ENCODE measurements around the gene HACE1. TPM values are rescaled to one million over a fixed set of nuclear protein-coding genes. Genes with fewer than 3 reads are reported as not detected.

HACE1 gene
- total RNA-seq, 2 experiments from 2014 or later: 15.6 to 22.0 TPM

DNA sequence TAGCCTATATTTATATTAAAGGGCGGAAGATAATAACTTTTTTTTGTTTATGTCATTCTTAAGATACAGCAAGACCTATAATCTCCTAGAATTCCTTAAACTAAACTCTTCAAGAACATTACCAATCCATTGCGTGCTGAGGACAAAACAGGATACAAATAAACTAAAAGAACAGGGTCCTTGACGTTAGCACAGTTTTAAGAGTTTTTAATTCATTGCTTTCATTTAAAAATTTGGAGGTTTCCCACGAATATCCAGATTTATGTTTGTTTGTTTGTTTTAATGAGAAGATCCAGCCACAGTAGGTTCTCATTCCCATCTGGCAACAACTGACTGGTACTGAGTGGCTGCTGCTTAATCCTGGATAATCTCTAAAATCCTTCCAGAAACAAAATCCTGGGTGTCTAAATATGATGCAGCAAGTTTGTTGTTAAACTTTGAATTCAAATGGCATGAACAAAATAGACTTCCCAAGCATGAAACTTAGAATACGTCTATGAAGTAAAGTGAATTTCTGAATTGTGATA, 153.7 kb downstream of the HACE1 start:
- Mint-ChIP-seq H3K36me3 (peaks cover 6% of the 10 kb centered on the region), H3K27me3 (no peaks in the 10 kb centered on the region), H3K4me3 (no peak overlapping the region), H3K27ac (no peak overlapping the region), H3K9me3 (ENCODE audit: low read depth) (no peaks in the 10 kb centered on the region), H3K4me1 (peaks cover 18% of the 10 kb centered on the region)
- no peak for DNase-seq
- no peak for ATAC-seq
- CTCF ChIA-PET: no interaction called here

DNA sequence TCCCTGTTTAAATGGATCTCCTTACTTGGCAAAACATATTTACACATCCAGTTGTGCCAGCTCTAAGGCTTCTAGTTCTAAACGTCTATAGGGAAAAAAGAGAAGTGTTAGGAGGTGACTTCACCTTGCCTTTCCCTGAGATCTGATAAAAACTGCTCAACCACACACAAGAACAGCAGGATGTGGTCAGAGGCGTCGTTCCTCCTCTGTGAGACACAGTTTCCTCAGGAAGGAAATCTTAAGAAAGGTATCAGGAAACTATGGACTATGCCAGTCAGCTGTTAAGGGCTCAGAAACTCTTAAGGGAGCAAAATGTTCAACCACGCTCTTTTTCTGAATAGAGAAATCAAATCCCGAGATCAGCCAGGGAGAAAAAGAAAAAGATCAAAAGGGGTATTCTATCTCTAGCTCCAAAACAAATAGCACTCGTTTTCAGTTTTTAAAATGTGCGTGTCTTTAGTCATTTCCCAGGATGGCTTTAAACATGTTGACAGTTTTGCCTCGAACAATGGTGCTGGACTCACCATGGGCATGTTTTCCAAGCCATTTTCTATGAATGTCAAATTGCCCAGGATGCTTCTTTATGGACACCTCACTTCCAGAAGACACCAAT, 154.5 kb downstream of the HACE1 start:
- peak; percentile 86 for ATAC-seq
- CTCF ChIA-PET: interaction anchor here (0.8 kb wide), 1 partner anchor 9 kb away, joined by 3 read pairs; no protein-coding TSS in a partner anchor
- peak; percentile 71 for DNase-seq
- H3K4me1 Mint-ChIP-seq: peaks cover 18% of the 10 kb centered on the region
- H3K4me3 Mint-ChIP-seq: no peak overlapping the region
- H3K36me3 Mint-ChIP-seq: peaks cover 6% of the 10 kb centered on the region
- peak overlapping the region; percentile 27 for H3K27ac Mint-ChIP-seq
- no peaks in the 10 kb centered on the region for H3K27me3 Mint-ChIP-seq
- H3K9me3 Mint-ChIP-seq (ENCODE audit: low read depth): no peaks in the 10 kb centered on the region

DNA sequence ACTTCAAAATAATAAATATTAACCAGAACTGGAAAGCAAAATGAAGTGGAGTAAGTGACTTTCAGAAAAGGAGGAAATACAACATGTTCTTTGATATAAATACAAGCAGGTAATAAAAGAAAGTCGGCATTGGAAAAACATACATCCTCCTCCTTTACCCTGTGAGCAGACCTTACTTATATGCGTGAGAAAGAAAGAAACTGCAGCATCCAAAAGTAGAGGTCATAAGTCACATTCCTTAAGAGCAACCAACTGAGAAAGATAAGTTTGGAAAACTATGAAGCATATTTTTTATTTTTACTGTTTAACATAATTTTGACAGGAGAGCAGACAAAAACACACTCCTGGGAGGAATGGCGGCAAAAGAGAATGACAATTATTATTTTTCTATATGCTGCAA, 155.5 kb downstream of the HACE1 start:
- no peak overlapping the region for H3K4me3 Mint-ChIP-seq
- no peaks in the 10 kb centered on the region for H3K9me3 Mint-ChIP-seq (ENCODE audit: low read depth)
- CTCF ChIA-PET: no interaction called here
- H3K27ac Mint-ChIP-seq: no peak overlapping the region
- DNase-seq: no peak
- peaks cover 18% of the 10 kb centered on the region for H3K4me1 Mint-ChIP-seq
- ATAC-seq: no peak
- no peaks in the 10 kb centered on the region for H3K27me3 Mint-ChIP-seq
- H3K36me3 Mint-ChIP-seq: peaks cover 6% of the 10 kb centered on the region

DNA sequence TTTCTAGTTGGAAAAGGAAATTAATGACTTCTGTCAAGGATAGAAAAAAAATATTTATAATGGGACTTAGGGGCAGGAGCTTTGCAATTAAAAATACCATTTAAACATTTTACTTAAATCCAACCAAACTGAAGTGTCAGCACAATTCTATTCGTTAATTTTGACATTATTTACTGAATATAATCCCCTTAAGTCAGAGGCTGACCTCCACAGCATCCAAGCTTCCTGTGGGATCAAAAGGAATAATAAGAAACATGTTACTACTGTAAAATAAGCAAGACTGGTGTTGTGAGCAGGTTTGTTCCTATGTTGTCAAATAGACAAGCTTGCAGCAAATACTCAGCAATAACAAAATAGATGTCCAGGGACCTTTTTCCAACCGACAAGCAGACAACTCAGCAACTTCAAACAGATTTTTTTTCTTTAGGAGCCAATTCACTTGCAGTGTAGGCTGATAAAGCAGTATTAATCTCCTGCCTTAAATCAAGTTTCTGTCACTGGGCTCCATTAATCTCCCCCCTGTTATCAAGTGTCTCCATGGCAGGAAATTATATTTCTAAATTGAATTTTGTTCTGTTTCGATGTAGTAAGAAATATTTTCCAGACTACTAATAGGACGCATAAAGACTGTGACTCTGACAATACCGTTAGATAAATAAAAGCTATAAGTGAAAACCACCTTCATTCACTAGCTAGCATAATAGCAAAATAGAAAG, 157.4 kb downstream of the HACE1 start:
- Mint-ChIP-seq H3K4me1 (peaks cover 18% of the 10 kb centered on the region), H3K4me3 (no peak overlapping the region), H3K27ac (no peak overlapping the region), H3K27me3 (no peaks in the 10 kb centered on the region), H3K9me3 (ENCODE audit: low read depth) (no peaks in the 10 kb centered on the region), H3K36me3 (peaks cover 3% of the 10 kb centered on the region)
- DNase-seq: no peak
- CTCF ChIA-PET: interaction anchor here (0.8 to 1.0 kb wide), 2 partner anchors 10 to 13 kb away, joined by 3 read pairs; no protein-coding TSS in a partner anchor
- ATAC-seq: no peak

DNA sequence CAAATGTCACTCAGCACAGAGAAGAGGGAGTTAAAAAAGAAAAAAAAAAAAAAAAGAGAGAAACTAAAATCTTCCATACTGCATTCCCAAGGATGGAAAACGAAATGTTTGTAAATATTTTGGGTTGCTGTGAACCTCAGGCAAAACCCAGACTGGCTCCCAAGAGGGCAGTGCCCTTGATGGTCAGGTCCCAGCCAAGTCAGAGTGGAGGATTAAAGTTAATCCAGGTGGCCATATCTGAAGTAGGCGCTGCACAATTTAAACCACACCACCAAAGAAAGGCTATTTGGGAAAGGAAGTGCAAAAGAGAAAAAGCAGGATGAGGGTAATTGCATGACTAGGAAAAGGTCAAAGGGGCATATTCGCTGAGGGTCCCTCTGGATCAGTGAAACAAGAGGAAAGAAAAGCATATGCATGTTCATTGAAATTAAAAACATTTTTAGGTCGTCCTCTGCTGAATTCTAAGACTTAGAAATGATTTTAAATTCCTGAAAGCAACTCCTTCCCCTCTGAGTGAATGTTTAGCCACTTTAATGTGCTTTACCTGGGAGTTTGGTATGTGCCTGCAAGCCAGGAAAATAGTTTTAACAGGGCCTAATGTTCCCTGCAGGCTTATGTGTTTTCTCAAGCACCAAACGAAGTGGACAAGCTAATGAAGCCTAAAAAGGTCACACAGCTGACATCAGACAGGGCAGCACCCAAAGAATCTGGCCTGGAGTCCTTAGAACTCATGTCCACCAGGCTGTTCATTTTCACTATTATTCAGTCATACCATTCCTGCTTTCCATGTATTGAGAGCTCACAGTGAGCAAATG, 159.1 kb downstream of the HACE1 start:
- CTCF ChIA-PET: interaction anchor here (0.6 kb wide), 1 partner anchor 1834 kb away, joined by 3 read pairs; no protein-coding TSS in a partner anchor
- H3K36me3 Mint-ChIP-seq: peaks cover 2% of the 10 kb centered on the region
- no peak overlapping the region for H3K4me3 Mint-ChIP-seq
- H3K27me3 Mint-ChIP-seq: no peaks in the 10 kb centered on the region
- DNase-seq (no peak), ATAC-seq (no peak)
- no peak overlapping the region for H3K27ac Mint-ChIP-seq
- H3K4me1 Mint-ChIP-seq: peaks cover 16% of the 10 kb centered on the region
- no peaks in the 10 kb centered on the region for H3K9me3 Mint-ChIP-seq (ENCODE audit: low read depth)

DNA sequence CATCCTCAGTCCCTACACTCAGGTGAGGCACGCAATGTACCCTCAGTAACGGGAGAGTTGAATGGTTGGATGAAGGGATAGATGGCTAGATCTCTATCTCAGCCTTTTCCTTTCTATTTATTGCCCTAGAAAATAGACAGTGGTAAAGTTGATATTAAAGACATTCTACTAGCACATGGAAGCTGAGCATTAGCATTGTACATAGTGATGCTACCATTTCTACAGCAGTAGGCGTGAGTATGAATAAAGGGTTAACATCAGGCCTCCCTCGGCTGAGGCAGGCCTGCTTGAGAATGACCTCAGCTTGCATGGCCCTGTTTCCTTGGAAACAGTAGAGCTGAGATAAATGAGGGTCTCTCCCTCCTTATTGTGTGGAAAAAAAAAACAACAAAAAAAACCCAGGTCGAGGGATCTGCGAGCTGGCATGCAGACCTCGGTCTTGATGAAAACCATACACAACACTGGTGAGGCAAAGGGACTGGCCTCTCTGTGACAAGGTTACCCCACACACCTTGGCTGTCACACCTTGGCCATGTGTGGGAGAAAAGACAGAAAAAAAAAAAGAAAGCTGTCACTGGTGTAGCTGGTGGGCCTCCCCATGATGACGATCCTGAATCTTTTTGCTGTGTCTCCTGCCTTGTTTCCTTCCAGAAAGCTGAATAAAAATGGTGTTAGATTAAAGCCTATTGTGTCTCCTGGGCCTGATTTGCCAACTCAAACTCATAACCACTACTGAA, 160.0 kb downstream of the HACE1 start:
- DNase-seq (no peak), ATAC-seq (no peak)
- Mint-ChIP-seq H3K27ac (no peak overlapping the region), H3K4me1 (peaks cover 8% of the 10 kb centered on the region), H3K4me3 (no peak overlapping the region), H3K27me3 (no peaks in the 10 kb centered on the region), H3K9me3 (ENCODE audit: low read depth) (no peaks in the 10 kb centered on the region), H3K36me3 (peaks cover 1% of the 10 kb centered on the region)
- CTCF ChIA-PET: interaction anchor here (0.6 kb wide), 1 partner anchor 1835 kb away, joined by 3 read pairs; no protein-coding TSS in a partner anchor

DNA sequence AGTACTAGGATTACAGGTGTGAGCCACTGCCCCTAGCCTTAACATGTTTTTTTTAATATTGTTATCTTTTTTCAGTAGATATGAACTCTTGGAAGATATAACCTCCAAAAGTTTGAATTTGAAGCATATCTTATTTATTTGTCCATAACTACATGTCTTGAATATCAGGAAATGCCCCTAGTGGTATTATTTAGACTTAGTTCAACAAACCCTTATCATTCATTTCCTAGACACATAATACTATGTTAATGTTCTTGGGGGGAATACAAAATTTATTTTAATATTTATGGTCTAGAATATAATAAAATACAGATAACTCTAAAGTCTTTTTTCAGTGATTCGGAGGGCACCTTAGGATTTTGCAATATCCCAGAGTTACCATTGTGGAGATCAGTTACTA, 160.7 kb downstream of the HACE1 start:
- Mint-ChIP-seq H3K4me3 (no peak overlapping the region), H3K36me3 (no peaks in the 10 kb centered on the region), H3K9me3 (ENCODE audit: low read depth) (no peaks in the 10 kb centered on the region), H3K27ac (no peak overlapping the region), H3K4me1 (no peaks in the 10 kb centered on the region), H3K27me3 (no peaks in the 10 kb centered on the region)
- CTCF ChIA-PET: no interaction called here
- DNase-seq: no peak
- ATAC-seq: no peak

DNA sequence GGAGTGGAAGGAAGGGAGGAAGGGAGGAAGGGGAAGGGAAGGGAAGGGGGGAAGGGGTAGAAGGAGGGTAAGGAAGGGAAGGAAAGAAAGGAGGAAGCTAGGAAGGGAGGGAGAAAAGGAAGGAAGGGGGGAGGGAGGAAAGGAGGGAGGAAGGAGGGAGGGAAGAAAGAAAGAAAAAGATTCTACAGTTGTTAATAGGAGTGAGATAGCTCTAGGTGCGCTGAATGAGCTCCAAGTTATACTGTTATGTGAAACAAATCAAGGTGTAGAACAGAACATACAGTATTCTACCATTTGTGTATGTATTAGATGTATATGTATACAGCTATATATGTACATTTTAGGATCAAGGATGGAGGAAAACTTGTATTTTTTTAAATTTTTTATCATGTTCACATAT, 167.7 kb downstream of the HACE1 start:
- H3K4me3 Mint-ChIP-seq: no peak overlapping the region
- ATAC-seq: no peak
- CTCF ChIA-PET: interaction anchor here (0.6 to 1.6 kb wide), 4 partner anchors 7 to 167 kb away, joined by 3 to 4 read pairs (median 3); no protein-coding TSS in a partner anchor
- no peak for DNase-seq
- H3K27ac Mint-ChIP-seq: no peak overlapping the region
- H3K9me3 Mint-ChIP-seq (ENCODE audit: low read depth): no peaks in the 10 kb centered on the region
- H3K36me3 Mint-ChIP-seq: no peaks in the 10 kb centered on the region
- no peaks in the 10 kb centered on the region for H3K27me3 Mint-ChIP-seq
- H3K4me1 Mint-ChIP-seq: peaks cover 4% of the 10 kb centered on the region

DNA sequence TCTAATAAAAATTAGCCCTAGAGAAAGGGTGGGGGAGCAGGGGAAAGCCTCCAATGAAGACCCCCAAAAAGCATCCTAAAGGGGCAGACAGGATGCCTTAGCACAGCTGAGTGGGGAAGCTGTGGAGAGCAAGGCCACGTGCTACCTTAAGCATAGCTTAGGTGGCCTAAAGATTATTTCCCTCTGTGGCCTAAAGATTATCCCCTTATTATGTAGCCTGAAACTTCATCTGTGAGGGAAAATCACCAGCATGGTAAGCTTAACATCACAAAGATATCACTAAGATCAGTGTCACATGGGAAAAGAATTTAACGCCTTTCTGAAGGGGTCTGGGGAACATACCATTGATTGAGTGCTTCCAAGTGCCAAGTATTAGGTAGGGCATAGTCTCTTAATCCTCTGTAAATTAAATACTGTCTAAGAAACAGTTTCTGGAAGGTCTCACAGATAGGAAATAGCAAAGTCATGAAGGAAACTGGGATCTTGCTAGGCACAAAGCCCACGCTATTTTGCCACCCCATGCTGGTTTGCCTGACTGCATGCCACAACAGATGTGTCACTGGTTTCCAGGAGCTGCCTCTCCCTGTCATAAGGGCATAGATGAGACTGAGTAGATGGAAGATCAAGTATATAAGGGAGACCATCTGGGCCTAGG, 170.0 kb downstream of the HACE1 start:
- H3K27ac Mint-ChIP-seq: no peak overlapping the region
- H3K36me3 Mint-ChIP-seq: no peaks in the 10 kb centered on the region
- H3K4me1 Mint-ChIP-seq: peaks cover 4% of the 10 kb centered on the region
- ATAC-seq (no peak), DNase-seq (no peak)
- no peak overlapping the region for H3K4me3 Mint-ChIP-seq
- no peaks in the 10 kb centered on the region for H3K9me3 Mint-ChIP-seq (ENCODE audit: low read depth)
- no peaks in the 10 kb centered on the region for H3K27me3 Mint-ChIP-seq
- CTCF ChIA-PET: interaction anchor here (1.4 to 1.5 kb wide), 2 partner anchors 12 to 81 kb away, joined by 3 read pairs; no protein-coding TSS in a partner anchor

DNA sequence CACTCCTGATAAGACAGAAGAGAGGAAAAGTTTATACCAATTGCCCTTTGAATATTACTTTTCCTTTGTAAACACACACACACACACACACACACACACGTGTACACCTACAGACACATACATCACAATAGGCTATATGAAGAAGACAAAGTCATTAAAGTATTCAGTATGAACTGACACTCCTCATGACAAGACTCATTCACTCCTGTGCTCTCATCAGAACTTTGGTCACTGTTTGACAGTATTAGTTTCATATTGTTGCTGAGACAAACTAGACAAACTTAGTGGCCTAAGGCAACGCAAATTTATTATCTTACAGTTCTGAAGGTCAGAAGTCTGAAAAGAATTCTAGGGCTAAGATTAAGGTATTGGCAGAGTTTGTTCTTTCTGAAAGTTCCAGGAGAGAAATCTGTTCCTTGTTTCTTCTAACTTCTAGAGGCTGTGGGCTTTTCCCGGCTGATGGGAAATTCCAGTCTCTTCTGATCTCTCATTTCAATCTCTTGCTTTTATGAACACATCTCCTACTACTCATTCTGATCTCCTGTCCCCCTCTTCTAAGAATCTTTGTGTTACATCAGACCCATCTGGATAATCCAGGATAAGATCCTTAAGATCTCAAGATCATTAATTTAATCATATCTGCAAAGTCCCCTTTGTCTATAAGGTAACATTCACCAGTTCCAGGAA, 171.3 kb downstream of the HACE1 start:
- Mint-ChIP-seq H3K9me3 (ENCODE audit: low read depth) (no peaks in the 10 kb centered on the region), H3K36me3 (no peaks in the 10 kb centered on the region), H3K4me1 (peaks cover 7% of the 10 kb centered on the region), H3K27ac (no peak overlapping the region), H3K4me3 (no peak overlapping the region), H3K27me3 (no peaks in the 10 kb centered on the region)
- DNase-seq (no peak), ATAC-seq (no peak)
- CTCF ChIA-PET: interaction anchor here (1.4 kb wide), 1 partner anchor 14 kb away, joined by 3 read pairs; no protein-coding TSS in a partner anchor

DNA sequence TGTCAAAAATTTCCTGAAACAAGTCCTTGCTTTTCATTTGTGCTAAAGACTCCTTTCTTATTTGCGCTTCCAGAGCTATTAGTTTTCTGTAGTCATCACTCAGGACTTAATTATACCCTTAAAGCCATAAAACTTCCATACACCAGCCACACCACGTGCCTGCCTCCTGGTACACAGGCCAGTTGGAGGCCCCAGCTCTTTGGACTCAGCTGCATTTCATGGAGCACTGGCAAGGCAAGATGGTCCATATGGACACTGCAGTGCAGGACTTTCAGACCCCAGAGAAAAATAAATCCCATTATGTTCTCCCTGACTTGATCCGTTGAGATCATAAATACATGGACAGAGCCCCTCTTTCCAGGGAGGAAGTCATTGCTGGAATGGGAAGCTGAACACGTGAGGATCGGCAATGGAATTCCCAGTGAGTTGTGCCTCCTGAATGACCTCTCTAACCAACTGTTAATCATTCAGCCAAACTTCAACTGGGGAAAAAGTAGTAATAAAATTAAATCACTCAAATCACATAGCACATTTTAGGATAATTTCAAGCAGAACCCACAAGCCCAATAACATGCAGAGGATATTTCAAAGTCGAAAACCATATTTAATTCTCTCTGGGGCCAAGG, 173.1 kb downstream of the HACE1 start:
- H3K4me3 Mint-ChIP-seq: no peak overlapping the region
- DNase-seq: no peak
- CTCF ChIA-PET: interaction anchor here (0.9 kb wide), 1 partner anchor 103 kb away, joined by 3 read pairs; no protein-coding TSS in a partner anchor
- ATAC-seq: no peak
- peaks cover 10% of the 10 kb centered on the region for H3K4me1 Mint-ChIP-seq
- no peak overlapping the region for H3K27ac Mint-ChIP-seq
- no peaks in the 10 kb centered on the region for H3K36me3 Mint-ChIP-seq
- H3K27me3 Mint-ChIP-seq: no peaks in the 10 kb centered on the region
- H3K9me3 Mint-ChIP-seq (ENCODE audit: low read depth): no peaks in the 10 kb centered on the region
